ENCODE data around the gene GRID1. TPM values are rescaled to one million over a fixed set of nuclear protein-coding genes. Genes with fewer than 3 reads are reported as not detected.
"Not testable (repeated sequence)": the region's sequence is repeated elsewhere in the genome, so short reads cannot be mapped to it uniquely, and the experiment has no call there.

Gene GRID1
- total RNA-seq, 4 donors from 2014 or later = 0.03 to 2.7 (median 0.49) TPM

DNA sequence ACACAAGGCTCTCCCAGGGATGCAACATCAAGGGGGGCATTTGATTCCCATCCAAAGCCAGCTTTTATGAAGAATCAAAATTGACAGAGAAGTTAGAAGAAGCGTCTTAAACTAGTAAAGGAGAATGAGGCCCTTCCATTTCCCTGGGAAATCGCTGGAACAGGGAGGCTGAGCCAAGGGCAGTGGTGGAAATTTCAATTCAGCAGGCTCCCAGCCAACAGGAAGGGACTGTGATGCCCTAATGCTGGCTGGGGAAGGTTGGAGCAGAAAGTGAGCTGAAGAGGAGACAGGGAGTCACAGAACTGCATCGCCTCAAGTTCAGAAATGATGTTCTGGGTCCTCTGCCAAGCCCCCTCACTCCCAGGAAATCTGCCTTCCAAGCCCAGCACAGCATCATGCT lies 517.3 kb downstream of the GRID1 start:
- H3K27ac ChIP-seq = no peak overlapping the region
- no peak for DNase-seq
- no peaks in the 10 kb centered on the region for H3K4me1 ChIP-seq
- peaks cover 0 to 8% (median 0%) of the 10 kb centered on the region in 3 donors for H3K9me3 ChIP-seq
- TF ChIP-seq CTCF (IDR thresholded peaks at IDR 0.05) (no peak), POLR2A (IDR thresholded peaks at IDR 0.05) (no peak)
- H3K27me3 ChIP-seq = no peaks in the 10 kb centered on the region
- intact Hi-C loops (cut with DNase I) = no loop called here
- H3K36me3 ChIP-seq = no peaks in the 10 kb centered on the region
- no peak overlapping the region for H3K4me3 ChIP-seq
- WGBS, 2 donors = 39 to 53% methylated on average over 3 of the region's 3 CpGs

GRCh38 chr10:85848756-85849155 lies 517.8 kb downstream of the GRID1 start:
- Histone ChIP-seq H3K27me3 (no peaks in the 10 kb centered on the region), H3K4me1 (no peaks in the 10 kb centered on the region), H3K9me3 (peaks cover 0 to 8% (median 0%) of the 10 kb centered on the region in 3 donors), H3K4me3 (no peak overlapping the region), H3K27ac (no peak overlapping the region), H3K36me3 (no peaks in the 10 kb centered on the region)
- TF ChIP-seq POLR2A (IDR thresholded peaks at IDR 0.05) = no peak
- TF ChIP-seq CTCF (IDR thresholded peaks at IDR 0.05) = no peak
- WGBS, 2 donors = 60% methylated on average over 4 of the region's 4 CpGs
- intact Hi-C loops (cut with DNase I) = no loop called here
- no peak for DNase-seq

DNA sequence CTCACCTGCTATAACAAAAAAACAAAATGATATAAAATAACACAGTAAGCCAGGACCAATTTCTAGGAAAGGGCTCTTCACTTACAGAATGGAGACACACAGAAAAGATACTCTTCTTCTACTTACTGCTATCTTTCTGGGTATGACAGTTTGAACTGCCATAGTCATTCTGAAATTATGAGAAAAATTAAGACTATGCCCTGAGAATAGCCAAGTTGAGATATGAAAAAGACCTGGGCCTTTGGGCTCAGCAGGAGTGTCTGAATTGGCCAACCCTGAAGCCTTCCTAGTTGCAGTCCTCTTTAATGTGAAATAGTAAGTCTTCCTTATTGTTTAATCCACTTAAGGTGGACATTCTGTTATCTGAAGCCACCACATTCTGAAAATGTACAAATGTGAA lies 519.5 kb downstream of the GRID1 start:
- intact Hi-C loops (cut with DNase I) = no loop called here
- Histone ChIP-seq H3K4me3 (no peak overlapping the region), H3K4me1 (no peaks in the 10 kb centered on the region), H3K36me3 (no peaks in the 10 kb centered on the region), H3K9me3 (peaks cover 0 to 8% (median 0%) of the 10 kb centered on the region in 3 donors), H3K27me3 (no peaks in the 10 kb centered on the region), H3K27ac (no peak overlapping the region)
- DNase-seq = no peak
- TF ChIP-seq POLR2A (IDR thresholded peaks at IDR 0.05) = no peak
- TF ChIP-seq CTCF (IDR thresholded peaks at IDR 0.05) = no peak

- DNase-seq; H3K4me3 ChIP-seq; H3K27me3 ChIP-seq; H3K27ac ChIP-seq; intact Hi-C loops (cut with DNase I); H3K4me1 ChIP-seq; H3K36me3 ChIP-seq: not testable (repeated sequence)
- H3K9me3 ChIP-seq = peaks cover 0 to 34% (median 0%) of the 10 kb centered on the region in 3 donors
Observed at GRCh38 chr10:85838660-85839059, 527.9 kb downstream of the GRID1 start.

- no CpG with 5 or more reads among the region's 1 CpG for WGBS, 2 donors
- intact Hi-C loops (cut with DNase I) = no loop called here
- Histone ChIP-seq H3K4me3 (no peak overlapping the region), H3K4me1 (no peaks in the 10 kb centered on the region), H3K9me3 (peaks cover 0 to 20% (median 0%) of the 10 kb centered on the region in 3 donors), H3K36me3 (no peaks in the 10 kb centered on the region), H3K27me3 (no peaks in the 10 kb centered on the region), H3K27ac (no peak overlapping the region)
- TF ChIP-seq POLR2A (IDR thresholded peaks at IDR 0.05) (no peak), CTCF (IDR thresholded peaks at IDR 0.05) (no peak)
- no peak for DNase-seq
Observed at GRCh38 chr10:85832988-85833387, 533.6 kb downstream of the GRID1 start.

- H3K4me3 ChIP-seq = no peak overlapping the region
- WGBS, 2 donors = 52 to 62% methylated on average over 3 of the region's 3 CpGs
- no peak overlapping the region for H3K27ac ChIP-seq
- TF ChIP-seq CTCF (IDR thresholded peaks at IDR 0.05) (no peak), POLR2A (IDR thresholded peaks at IDR 0.05) (no peak)
- no peaks in the 10 kb centered on the region for H3K27me3 ChIP-seq
- DNase-seq = no peak
- H3K36me3 ChIP-seq = no peaks in the 10 kb centered on the region
- peaks cover 0 to 4% (median 0%) of the 10 kb centered on the region in 3 donors for H3K9me3 ChIP-seq
- no peaks in the 10 kb centered on the region for H3K4me1 ChIP-seq
- intact Hi-C loops (cut with DNase I) = no loop called here
Observed at GRCh38 chr10:85831422-85831821, 535.2 kb downstream of the GRID1 start.

Measured in esophagus squamous epithelium (tissue), 5 donors.